Measurements from ENCODE around the gene FYN.

DNA sequence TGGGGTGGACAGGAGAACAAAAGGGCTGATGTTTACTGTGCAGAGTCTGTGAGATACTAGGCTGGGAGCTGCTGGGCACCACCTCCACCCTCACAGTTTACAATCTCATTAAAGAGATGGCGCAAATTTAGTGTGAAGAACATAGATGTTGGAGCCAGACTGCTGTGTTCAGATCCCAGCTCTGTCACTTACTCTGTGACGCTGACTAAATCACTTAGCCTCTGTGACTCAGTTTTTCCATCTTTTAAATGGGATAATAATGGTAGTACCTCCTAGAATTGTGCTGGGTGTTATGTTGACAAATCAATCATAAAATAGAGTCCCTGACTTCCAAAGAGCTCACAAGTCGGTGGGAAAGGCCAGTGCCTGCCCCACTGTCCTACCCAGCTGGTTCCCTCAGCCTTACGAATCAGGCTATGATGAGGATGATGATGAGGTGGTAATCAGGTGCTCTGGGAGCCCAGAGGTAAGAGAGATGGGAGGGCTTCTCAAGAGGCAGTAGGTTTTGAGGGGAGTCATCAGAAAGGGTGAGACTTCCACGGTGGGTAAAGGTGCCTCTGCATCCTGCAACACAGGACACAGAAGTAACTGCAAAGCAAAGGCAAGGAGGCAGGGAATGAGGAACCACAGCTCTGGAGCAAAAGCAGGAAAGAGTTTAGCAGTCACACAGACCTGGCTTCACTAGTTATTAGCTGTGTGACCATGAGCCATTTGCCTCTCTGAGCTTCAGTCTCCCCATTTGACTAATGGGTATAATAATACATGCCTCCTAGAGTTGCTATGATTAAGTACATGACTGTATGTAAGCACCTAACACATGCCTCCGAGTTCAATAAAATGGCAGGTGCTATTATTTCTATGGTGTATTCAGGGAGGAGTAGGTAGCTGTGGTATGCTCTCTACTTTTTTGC, 8.9 kb downstream of the FYN start:
- no peak for TF ChIP-seq EP300 (IDR thresholded peaks at IDR 0.05; ENCODE audit: low read length)
- TF ChIP-seq, protein P1, sequence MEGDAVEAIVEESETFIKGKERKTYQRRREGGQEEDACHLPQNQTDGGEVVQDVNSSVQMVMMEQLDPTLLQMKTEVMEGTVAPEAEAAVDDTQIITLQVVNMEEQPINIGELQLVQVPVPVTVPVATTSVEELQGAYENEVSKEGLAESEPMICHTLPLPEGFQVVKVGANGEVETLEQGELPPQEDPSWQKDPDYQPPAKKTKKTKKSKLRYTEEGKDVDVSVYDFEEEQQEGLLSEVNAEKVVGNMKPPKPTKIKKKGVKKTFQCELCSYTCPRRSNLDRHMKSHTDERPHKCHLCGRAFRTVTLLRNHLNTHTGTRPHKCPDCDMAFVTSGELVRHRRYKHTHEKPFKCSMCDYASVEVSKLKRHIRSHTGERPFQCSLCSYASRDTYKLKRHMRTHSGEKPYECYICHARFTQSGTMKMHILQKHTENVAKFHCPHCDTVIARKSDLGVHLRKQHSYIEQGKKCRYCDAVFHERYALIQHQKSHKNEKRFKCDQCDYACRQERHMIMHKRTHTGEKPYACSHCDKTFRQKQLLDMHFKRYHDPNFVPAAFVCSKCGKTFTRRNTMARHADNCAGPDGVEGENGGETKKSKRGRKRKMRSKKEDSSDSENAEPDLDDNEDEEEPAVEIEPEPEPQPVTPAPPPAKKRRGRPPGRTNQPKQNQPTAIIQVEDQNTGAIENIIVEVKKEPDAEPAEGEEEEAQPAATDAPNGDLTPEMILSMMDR (IDR thresholded peaks at IDR 0.05 in 2 of 3, conservative IDR thresholded peaks at IDR 0.05 in 1 of 3; ENCODE audit: insufficient read depth in 2 of 3, low read depth in 1 of 3, low read length in 3 of 3) = no peak
- TF ChIP-seq, protein P2, sequence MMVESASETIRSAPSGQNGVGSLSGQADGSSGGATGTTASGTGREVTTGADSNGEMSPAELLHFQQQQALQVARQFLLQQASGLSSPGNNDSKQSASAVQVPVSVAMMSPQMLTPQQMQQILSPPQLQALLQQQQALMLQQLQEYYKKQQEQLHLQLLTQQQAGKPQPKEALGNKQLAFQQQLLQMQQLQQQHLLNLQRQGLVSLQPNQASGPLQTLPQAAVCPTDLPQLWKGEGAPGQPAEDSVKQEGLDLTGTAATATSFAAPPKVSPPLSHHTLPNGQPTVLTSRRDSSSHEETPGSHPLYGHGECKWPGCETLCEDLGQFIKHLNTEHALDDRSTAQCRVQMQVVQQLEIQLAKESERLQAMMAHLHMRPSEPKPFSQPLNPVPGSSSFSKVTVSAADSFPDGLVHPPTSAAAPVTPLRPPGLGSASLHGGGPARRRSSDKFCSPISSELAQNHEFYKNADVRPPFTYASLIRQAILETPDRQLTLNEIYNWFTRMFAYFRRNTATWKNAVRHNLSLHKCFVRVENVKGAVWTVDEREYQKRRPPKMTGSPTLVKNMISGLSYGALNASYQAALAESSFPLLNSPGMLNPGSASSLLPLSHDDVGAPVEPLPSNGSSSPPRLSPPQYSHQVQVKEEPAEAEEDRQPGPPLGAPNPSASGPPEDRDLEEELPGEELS (CRISPR knock-in tag; IDR thresholded peaks at IDR 0.05; ENCODE audit: borderline replicate concordance) = no peak
- TF ChIP-seq SP2 (IDR thresholded peaks at IDR 0.05; ENCODE audit: extremely low read depth, low read depth, low read length, poor library complexity, severe bottlenecking) = no peak
- TF ChIP-seq MAFF (IDR thresholded peaks at IDR 0.05; ENCODE audit: low read length) = no peak
- TF ChIP-seq PHF8 (IDR thresholded peaks at IDR 0.05; ENCODE audit: borderline replicate concordance, low read length) = no peak
- TF ChIP-seq, protein P3, sequence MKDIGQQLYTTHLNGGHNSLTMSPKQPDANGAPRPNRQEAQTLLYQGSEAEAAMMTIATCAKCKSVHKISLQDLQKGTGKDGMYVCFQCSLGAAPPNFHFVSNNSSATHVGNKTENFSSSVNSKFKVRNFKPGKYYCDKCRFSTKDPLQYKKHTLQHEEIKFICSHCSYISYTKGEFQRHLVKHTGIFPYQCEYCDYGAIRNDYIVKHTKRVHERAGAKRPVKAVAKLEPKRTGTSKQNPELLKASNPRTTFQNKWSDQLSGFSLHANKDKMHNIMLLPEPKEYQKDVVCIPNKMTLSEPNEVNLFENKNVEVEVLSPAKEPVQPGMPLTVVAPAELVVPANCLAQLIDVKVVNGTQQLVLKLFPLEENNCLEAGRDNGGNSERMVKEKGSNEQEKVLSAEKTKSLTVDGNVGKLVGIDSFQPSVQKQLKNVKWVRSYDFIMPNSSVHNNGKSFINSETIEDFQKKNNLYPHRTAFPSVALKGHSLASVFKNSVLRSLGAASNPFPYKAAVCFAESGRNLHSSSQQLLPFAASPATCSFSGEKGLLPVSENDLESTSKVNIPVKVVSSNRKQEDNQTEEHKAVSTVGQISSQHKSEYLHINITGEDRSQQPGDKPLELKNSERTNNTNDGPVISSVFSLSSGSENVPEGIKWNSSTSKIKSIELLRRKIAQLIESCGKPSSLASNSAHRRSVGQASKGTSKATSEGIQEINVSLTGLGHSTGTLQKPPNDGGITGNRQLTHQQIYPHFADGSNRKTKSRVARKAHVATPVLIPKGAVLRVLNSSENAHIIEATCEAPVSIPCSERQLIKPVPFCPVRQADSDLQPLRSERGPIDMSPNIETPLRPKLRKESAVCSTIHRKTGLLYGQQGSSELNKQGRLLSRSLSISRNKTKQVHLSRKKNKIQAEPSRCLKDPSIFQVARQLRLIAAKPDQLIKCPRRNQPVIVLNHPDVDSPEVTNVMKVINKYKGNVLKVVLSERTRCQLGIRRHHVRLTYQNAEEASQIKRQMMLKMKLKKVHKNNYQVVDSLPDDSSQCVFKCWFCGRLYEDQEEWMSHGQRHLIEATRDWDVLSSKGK (CRISPR knock-in tag; IDR thresholded peaks at IDR 0.05) = no peak
- no peak for TF ChIP-seq HDAC2 (IDR thresholded peaks at IDR 0.05)

Data from K562 (cell line).